Measurements from ENCODE around the gene ZNF107.
"Not testable (repeated sequence)": the region's sequence is repeated elsewhere in the genome, so short reads cannot be mapped to it uniquely, and the experiment has no call there.

ZNF107 gene

DNA sequence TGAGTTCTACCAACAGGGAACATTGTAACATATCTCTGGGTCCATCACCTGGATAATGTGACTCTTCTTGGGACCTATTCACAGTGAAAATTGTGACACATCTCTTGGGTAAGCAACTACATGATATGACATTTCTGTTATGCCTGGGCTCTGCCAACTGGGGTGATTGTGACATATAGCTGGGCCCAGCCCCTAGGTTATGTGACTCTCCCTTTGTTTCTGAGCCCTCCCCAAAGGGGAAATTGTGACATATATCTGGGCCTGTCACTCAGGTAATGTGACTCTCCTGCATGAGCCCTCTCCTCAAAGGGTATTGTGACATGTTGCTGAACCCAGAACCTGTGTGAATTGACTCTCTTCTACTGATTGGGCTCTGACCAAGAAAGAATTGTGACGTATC is 22.4 kb upstream of the ZNF107 start:
- no peak for DNase-seq (ENCODE audit: low read depth in 2 of 2)

DNA sequence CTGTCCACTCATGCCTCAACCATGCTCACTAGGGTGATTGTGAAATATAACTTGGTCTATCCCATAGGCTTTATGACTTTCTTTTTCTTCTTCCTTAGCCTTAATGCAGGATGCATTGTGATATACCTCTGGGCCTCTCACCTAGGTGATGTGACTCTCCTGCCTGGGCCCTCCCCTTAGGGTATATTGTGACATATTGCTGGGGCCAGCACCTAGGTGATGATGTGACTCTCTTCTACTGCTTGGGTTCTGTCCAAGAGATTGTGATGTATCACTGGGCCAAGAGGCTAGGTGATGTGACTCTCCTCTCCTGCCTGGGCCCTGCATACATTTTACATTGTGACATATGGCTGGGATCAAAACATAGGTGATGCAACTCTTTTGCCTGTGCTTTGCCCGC is 14.7 kb upstream of the ZNF107 start:
- no peak for DNase-seq (ENCODE audit: low read depth in 2 of 2)

DNA sequence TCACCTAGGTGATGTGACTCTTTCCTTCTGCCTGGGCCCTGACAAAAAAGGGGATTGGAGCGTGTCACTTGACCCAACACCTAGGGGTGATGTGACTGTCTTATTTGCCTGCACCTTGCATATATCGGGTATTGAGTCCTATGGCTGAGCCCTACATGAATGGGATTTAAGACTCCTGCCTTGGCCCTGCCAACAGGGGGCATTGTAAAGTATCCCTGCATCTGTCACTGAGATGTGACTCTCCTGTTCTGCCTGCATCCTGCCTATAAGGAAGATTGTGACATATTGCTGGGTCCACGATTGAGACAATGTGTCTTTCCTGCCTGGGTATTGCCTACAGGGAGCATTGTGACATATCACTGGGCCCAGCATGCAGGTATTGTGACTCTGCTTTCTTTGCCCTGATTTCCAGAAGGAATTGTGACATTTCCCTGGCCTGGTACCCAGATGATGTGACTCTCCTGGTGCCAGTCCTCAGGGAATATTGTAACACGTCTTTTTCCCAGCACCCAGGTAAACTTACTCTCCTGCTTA is 14.2 kb upstream of the ZNF107 start:
- no peak for DNase-seq (ENCODE audit: low read depth in 2 of 2)

DNA sequence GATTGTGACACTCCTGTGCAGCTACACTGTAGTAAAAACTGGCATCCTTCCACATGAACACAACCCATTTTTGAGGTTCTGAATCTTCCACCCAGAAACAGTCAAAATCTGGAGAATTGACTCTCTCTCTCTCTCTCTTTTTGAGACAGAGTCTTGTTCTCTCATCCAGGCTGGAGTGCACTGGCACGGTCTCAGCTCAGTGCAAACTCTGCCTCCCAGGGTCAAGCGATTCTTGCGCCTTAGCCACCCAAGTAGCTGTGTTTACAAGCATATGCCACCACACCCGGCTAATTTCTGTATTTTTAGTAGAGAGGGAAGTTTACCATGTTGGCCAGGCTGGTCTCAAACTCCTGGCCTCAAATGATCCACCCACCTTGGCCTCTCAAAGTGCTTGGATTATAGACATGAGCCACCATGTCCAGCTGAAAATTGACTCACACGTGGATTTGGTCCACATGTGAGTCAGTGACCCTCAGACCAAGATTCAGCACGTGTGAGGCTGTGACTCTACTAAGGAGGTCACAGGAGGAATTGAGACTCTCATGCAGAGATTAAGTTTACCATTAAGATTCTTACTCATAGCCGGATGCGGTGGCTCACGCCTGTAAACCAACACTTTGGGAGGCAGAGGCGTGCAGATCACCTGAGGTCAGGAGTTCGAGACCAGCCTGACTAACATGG is 12.1 kb upstream of the ZNF107 start:
- no peak for DNase-seq (ENCODE audit: low read depth in 2 of 2)

DNA sequence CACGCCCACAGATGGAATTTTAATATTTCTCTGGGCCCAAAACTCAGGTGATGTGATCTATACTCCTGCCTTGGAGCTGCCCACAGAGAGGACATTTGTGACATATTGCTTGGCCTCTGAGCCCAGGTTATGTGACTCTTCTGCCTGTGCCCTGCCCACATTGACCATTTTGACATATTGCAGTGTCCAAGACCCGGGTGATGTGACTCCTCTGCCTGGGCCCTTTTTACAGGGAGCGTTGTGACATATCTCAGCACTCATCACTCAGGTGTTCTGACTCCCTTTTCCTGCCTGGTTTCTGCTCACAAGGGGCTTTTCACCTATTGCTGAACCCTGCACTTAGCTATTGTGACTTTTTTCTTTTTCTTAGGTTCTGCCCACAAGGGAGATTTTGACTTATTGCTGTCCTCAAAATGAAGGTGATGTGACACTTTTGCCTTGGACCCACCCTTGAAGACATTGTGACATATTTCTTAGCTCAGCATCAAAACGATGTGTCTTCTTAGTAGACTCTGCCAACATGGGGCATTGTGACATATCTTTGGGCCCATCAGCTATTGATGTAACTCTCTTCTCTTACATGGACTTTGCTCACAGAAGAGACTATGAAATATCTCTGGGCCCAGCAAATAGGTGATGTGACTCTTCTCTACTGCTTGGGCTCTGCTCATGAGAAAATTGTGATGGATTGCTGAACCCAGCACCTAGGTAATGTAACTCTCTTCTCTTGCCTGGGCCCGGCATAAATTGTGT is 11.0 kb upstream of the ZNF107 start:
- DNase-seq (ENCODE audit: low read depth in 2 of 2) = no peak

DNA sequence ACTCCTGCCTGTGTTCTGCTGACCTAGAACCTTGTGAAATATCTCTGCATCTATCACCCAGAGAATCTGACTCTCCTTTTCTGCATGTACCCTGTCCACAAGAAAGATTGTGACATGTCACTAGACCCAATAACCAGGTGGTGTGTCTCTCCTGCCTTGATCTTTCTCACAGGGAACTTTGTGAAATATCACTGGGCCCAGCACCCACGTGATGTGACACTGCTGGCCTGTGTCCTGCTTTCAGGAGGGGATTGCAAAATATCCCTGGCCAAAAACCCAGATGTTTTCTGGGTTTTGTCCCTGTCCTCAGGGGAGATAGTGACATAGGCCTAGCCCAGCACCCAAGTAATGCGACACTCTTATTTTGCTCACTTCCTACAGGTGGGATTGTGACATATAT is 10.1 kb upstream of the ZNF107 start:
- no peak for DNase-seq (ENCODE audit: low read depth in 2 of 2)

DNA sequence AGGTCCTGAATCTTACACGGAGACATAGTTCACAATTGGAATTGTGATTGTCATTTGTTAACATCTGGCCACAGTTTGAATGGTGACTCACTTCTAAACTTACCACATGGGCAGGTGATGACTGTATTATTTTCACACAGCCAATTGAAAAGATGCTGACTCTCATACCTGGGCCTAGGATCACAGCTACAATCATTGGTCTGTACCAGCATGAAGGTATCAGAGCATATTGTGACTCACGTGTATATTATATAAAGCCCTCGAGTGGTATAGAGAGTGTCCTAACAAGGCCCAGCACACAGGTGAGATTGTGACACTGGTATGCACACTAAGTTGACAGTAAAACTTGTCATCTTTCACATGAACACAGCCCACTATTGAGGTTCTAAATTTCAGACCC is 9.4 kb upstream of the ZNF107 start:
- no peak for DNase-seq (ENCODE audit: low read depth in 2 of 2)

DNA sequence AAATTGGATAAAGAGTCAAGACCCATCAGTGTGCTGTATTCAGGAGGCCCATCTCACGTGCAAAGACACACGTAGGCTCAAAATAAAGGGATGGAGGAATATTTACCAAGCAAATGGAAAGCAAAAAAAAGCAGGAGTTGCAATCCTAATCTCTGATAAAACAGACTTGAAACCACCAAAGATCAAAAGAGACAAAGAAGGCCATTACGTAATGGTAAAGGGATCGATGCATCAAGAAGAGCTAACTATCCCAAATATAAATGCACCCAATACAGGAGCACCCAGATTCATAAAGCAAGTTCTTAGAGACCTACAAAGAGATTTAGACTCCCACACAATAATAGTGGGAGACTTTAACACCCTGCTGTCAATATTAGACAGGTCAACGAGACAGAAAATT is 3.8 kb upstream of the ZNF107 start:
- DNase-seq (ENCODE audit: low read depth in 2 of 2) = not testable (repeated sequence)

DNA sequence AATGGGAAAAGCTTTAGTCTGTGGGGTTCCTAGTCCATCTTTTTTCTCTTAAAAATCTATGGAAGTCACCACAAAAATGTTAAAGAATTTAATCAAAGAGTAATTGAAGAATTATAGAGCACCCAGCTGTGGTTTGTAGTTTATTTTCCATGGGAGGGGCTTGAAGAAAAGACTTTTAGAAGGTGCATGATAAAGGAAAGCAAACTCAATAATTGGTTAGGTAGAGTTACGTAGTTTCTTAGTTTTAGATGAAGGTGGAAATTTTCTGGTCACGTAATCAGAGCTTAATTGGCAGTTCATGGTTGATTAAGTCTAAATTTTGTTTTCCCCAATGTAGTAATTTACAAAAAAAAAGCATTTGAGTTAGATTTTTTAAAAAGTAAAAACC is 724 bp downstream of the ZNF107 start:
- DNase-seq (ENCODE audit: low read depth in 2 of 2) = no peak

DNA sequence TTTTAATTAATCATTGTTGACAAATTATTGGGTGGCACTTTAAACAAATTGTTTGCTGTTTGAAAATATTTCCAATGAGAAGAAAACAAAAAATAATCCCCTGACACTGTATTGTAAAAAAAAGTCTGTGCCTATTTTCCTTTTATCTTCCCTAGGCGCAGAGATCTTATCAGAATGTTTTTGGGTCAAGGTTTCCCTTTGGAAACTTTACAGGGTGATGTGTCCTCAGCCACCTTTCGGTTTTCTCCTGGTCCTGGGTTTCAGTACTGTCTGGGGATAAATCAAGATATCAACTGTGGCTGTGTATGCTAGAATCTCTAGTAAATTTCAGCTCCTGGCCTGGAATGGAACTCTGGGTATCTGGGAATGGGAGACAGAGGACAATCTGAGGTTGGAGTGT is 1.4 kb downstream of the ZNF107 start:
- DNase-seq (ENCODE audit: low read depth in 2 of 2) = no peak

DNA sequence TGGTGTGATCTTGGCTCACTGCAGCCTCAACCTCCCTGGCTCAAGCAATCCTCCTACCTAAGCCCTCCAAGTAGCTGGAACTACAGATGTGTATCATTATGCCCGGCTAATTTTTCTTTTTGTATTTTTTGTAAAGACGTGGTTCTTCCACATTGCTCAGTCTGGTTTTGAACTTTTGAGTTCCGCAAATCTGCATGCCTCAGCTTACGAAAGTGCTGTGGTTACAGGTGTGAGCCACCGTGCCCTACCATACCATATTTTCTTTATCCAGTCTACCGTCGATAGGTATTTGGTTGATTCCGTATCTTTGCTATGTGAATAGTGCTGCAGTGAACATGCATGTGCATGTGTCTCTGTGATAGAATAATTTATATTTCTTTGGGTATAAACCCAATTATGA is 6.5 kb downstream of the ZNF107 start:
- no peak for DNase-seq (ENCODE audit: low read depth in 2 of 2)

DNA sequence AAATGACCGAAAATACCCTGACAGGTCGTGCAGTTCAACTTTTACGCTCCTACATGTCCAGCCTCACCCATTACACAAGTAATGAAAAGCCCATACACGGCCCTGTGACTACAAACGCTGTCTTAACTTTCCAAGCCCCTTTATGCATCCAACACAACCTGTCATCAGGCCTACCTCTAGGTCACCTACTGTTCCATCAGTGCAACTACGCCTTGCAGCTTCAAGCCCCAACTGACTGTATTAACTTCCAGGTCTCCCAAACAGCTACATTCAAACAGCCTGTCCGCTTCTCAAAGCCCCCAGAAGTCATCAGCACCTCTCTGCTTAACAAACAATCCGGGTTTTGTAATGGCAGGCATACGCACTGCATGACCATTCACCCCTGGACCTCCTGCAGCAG is 19.2 kb downstream of the ZNF107 start:
- DNase-seq (ENCODE audit: low read depth in 2 of 2) = no peak

DNA sequence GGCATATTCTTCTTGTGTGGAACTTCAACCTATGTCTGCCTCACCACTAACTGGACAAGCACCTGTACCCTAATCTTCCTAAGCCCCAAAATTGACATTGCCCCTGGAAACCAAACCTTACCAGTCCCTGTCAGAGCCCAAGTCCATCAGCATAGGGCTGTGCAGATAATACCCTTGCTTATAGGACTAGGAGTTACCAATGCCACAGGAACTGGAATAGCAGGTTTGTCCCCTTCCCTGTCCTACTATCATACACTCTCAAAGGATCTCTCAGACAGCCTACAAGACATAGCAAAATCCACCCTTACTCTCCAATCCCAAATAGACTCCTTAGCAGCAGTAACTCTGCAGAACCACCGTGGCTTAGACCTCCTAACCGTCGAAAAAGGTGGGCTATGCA is 19.8 kb downstream of the ZNF107 start:
- no peak for DNase-seq (ENCODE audit: low read depth in 2 of 2)

DNA sequence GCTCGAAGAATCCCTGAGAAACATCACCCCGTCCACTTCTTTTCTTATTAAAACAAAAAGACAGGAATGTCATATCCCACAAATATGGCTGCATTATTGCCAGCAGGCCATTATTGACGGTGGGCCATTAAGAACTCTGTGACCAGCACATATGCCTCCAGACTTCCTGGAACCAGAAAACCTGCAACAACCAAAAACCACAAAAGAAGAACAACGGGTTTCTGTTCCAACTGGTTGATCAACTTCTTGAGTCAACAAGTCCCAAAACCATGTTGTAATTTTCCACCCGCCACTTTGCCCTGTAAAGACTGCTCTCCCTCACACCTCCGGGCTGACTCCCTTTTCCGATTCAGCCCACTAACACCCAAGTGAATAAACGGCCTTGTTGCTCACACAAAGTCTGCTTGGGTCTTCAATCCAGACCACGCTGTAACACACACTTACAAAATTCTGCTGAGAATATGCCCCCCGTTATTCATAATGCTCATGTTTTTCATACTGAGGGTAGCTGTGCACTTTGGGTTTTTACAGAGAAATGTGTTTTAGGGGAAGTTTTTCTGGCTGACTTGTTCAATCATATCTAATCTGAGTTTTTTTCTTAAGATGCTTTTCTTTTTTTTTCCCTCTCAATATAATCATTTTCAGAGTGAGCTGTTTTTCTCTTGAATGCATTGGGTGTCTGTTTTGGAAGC is 20.7 kb downstream of the ZNF107 start:
- DNase-seq (ENCODE audit: low read depth in 2 of 2) = no peak

DNA sequence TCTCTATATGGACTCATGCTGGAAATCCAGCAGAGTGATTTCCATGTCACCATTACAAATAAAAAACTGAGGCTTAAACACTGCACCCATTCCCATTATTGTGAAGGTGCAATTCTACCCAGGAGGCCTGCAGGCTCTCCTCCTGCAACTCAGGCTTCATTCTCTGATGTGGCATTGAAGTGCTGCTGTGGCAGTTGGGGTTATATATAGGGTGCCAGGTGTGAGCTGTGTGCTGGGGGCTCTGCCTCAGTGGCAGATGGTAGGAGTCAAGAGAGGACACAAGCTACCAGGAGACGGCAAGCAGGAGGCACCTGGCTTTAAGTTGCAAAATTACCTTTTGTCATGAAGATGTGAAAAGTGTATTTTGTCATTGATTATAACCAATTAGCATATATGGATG is 21.3 kb downstream of the ZNF107 start:
- no peak for DNase-seq (ENCODE audit: low read depth in 2 of 2)

DNA sequence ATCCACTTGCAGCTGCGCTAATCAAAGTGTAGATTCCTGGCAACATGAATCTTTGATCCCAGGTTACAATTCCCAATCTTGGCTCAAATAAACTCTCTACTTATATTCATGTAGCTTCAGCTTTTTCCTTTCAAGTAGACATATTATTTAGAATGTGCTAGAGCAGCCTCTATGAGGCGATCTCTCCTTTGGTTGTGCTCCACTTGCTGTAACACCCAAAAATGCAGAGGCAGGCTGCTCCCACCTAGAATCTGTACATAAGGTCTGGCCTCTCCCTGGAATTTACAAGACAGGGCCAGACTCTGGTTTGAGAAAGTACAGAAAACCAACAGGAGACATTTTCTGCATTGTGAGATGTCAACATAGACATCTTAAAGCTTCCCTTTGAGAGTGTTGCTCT is 23.1 kb downstream of the ZNF107 start:
- DNase-seq (ENCODE audit: low read depth in 2 of 2) = no peak

DNA sequence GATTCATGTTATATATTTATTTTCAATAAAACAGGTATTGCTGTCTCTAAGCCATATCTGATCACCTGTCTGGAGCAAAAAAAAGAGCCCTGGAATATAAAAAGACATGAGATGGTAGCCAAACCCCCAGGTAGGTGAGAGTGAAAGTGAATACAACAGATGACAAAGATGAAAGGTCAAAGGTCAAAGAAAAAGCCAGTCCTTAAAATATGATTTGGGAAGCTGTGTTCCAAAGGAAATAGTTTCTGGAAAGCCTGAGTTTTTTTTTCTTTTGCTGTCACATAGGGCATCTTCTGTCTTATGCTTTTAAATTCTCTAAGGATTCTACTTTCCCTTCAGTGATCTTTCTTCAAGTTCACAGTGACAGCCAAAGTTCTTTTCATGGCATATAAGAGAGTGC is 25.9 kb downstream of the ZNF107 start:
- DNase-seq (ENCODE audit: low read depth in 2 of 2) = no peak

DNA sequence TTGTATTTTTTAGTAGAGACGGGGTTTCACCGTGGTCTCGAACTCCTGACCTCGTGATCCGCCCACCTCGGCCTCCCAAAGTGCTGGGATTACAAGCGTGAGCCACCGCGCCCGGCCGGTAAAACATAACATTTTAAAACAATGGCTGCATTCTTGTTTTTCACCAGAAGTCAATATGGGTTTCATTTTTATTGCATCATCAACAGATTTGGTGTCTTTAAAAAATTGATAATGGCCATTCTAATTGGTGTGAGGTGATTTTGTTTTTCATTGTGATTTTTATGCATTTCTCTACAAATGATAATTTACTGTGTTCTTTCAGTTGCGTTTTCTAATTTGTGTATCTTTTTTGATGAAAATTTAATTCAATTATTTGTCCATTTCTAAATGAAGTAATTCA is 31.9 kb downstream of the ZNF107 start:
- not testable (repeated sequence) for DNase-seq (ENCODE audit: low read depth in 2 of 2)

DNA sequence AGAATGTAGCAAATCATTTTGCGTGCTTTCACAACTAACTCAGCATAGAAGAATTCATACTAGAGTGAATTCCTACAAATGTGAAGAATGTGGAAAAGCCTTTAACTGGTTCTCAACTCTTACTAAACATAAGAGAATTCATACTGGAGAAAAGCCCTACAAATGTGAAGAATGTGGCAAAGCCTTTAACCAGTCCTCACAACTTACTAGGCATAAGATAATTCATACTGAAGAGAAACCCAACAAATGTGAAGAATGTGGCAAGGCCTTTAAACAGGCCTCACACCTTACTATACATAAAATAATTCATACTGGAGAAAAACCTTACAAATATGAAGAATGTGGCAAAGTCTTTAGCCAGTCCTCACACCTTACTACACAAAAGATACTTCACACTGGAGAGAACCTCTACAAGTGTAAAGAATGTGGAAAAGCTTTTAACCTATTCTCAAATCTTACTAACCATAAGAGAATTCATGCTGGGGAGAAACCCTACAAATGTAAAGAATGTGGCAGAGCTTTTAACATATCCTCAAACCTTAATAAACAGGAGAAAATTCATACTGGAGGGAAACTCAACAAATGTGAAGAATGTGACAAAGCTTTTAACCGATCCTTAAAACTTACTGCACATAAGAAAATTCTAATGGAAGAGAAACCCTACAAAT is 40.8 kb downstream of the ZNF107 start:
- DNase-seq (ENCODE audit: low read depth in 2 of 2) = no peak

DNA sequence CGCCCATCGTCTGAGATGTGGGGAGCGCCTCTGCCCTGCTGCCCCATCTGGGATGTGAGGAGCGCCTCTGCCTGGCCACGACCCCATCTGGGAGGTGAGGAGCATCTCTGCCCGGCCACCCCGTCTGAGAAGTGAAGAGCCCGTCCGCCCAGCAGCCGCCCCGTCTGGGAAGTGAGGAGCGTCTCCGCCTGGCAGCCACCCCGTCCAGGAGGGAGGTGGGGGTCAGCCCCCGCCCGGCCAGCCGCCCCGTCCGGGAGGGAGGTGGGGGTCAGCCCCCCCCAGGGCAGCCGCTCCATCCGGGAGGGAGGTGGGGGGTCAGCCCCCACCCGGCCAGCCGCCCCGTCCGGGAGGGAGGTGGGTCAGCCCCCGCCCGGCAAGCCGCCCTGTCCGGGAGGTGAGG is 52.0 kb downstream of the ZNF107 start:
- not testable (repeated sequence) for DNase-seq (ENCODE audit: low read depth in 2 of 2)

DNA sequence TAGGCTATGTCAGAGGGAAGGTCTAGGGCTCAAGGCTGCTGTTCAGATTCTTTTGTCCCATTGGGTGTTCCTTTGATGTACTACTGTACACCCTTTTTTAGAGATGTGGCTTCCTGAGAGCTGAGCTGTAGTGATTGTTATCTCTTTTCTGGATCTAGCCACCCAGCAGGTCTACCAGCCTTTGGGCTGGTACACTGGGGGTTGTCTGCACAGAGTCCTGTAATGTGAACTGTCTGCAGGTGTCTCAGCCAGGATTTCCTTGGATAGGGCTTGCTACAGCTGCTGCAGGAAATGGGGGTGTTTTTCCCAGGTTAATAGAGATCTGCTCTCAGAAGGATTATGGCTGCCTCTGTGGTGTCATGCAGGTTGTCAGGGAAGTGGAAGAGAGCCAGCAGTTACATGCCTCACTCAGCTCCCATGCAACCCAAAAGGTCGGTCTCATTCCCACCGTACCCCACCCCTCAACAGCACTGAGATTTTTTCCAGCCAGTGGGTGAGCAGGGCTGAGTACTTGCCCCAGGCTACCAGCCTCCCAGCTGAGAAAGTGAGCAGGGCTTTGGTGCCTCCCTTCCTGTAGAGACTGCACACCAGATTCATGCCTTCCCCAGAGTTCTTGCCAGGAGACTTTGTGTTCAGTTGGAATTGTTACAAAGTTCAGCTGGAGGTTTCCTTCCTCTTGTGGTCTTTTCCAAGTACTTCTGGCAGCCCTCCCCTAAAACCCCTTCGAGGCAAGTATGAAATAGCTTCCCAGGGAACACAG is 63.3 kb downstream of the ZNF107 start:
- DNase-seq (ENCODE audit: low read depth in 2 of 2) = no peak
